ENCODE measurements around the gene VARS2.

VARS2 gene

GRCh38 chr6:30884521-30885480 lies 29.2 kb upstream of the VARS2 start:
- DNase-seq = peak; percentile 29

- no peak for DNase-seq
Observed at GRCh38 chr6:30885481-30885998, 28.5 kb upstream of the VARS2 start.

- DNase-seq = no peak
Observed at GRCh38 chr6:30885999-30886896, 27.8 kb upstream of the VARS2 start.

GRCh38 chr6:30886897-30887255 lies 27.2 kb upstream of the VARS2 start:
- no peak for DNase-seq

GRCh38 chr6:30887901-30888815 lies 25.9 kb upstream of the VARS2 start:
- DNase-seq = no peak

- DNase-seq = no peak
Observed at GRCh38 chr6:30888816-30889495, 25.1 kb upstream of the VARS2 start.

- no peak for DNase-seq
Observed at GRCh38 chr6:30889496-30889885, 24.5 kb upstream of the VARS2 start.

GRCh38 chr6:30889921-30890645 lies 24.0 kb upstream of the VARS2 start:
- no peak for DNase-seq

- DNase-seq = no peak
Observed at GRCh38 chr6:30890646-30891449, 23.2 kb upstream of the VARS2 start.

GRCh38 chr6:30891450-30891723 lies 22.7 kb upstream of the VARS2 start:
- DNase-seq = no peak

- DNase-seq = no peak
Observed at GRCh38 chr6:30891816-30892538, 22.1 kb upstream of the VARS2 start.

GRCh38 chr6:30893001-30893591 lies 20.9 kb upstream of the VARS2 start:
- no peak for DNase-seq

- no peak for DNase-seq
Observed at GRCh38 chr6:30893666-30894065, 20.4 kb upstream of the VARS2 start.

- no peak for DNase-seq
Observed at GRCh38 chr6:30894381-30894780, 19.7 kb upstream of the VARS2 start.

GRCh38 chr6:30894935-30895334 lies 19.1 kb upstream of the VARS2 start:
- no peak for DNase-seq

- no peak for DNase-seq
Observed at GRCh38 chr6:30895343-30895742, 18.7 kb upstream of the VARS2 start.

GRCh38 chr6:30896541-30896940 lies 17.5 kb upstream of the VARS2 start:
- no peak for DNase-seq

GRCh38 chr6:30897882-30898281 lies 16.2 kb upstream of the VARS2 start:
- DNase-seq = no peak

GRCh38 chr6:30898750-30899360 lies 15.2 kb upstream of the VARS2 start:
- DNase-seq = no peak
